Calu3 (cell line): ENCODE results near the gene PPP2R3B. TPM values are rescaled to one million over a fixed set of nuclear protein-coding genes. Genes with fewer than 3 reads are reported as not detected.

Source experiments
- BruUV-seq: library from RNA; stranded (reverse); fragments of 400-500 nt; replicated peaks from 2 replicates; lab custom pipeline; 2021; lab: Mats Ljungman, UMichigan
- CTCF ChIA-PET: fragments of 300-600 bp; sonication (Branson Sonifier 250); formaldehyde crosslinking; loops from one replicate; lab custom pipeline; 2022; ENCODE audit warnings: antibody characterized with exemption; lab: Charles Lee
- DNase-seq: peaks from one replicate; pipeline ENCODE4 v3.0.0; 2022
- H3K27ac Mint-ChIP-seq: one replicate; pipeline ENCODE4 v1.8.0; 2022; ENCODE audit warnings: mixed read lengths; ENCODE audit not compliant: unreplicated experiment
- H3K27me3 Mint-ChIP-seq: one replicate; pipeline ENCODE4 v1.8.0; 2022; ENCODE audit warnings: mixed read lengths; ENCODE audit not compliant: unreplicated experiment
- H3K36me3 Mint-ChIP-seq: one replicate; pipeline ENCODE4 v1.8.0; 2022; ENCODE audit warnings: mild to moderate bottlenecking, moderate library complexity, mixed read lengths; ENCODE audit not compliant: insufficient read depth, unreplicated experiment
- H3K4me1 Mint-ChIP-seq: one replicate; pipeline ENCODE4 v1.8.0; 2022; ENCODE audit warnings: mild to moderate bottlenecking, low read depth, mixed read lengths; ENCODE audit not compliant: unreplicated experiment
- H3K4me3 Mint-ChIP-seq: one replicate; pipeline ENCODE4 v1.8.0; 2022; ENCODE audit warnings: mild to moderate bottlenecking, low read depth, moderate library complexity, mixed read lengths; ENCODE audit not compliant: unreplicated experiment
- H3K9me3 Mint-ChIP-seq: one replicate; pipeline ENCODE4 v1.8.0; 2022; ENCODE audit warnings: low read depth, mixed read lengths; ENCODE audit not compliant: unreplicated experiment
- CTCF ChIP-seq: fragments of 200-600 bp; IDR thresholded peaks from one replicate; pipeline ENCODE4 v1.8.0; 2022; ENCODE audit warnings: antibody characterized with exemption; ENCODE audit not compliant: unreplicated experiment
- intact Hi-C: fragments of 100-400 bp; cut with micrococcal nuclease; formaldehyde crosslinking; loops from one replicate; pipeline ENCODE4 v1.10.0; 2022; ENCODE audit not compliant: unreplicated experiment
- total RNA-seq: library from RNA; stranded (reverse); gene quantifications from 2 replicates; pipeline ENCODE4 v1.2.3, GENCODE V29; 2022

Gene PPP2R3B
- total RNA-seq, 1 experiment from 2014 or later = 25.4 TPM

GRCh38 chrX:350534-351323 is 36.0 kb downstream of the PPP2R3B start:
- Mint-ChIP-seq H3K4me3 (no peak overlapping the region), H3K9me3 (peaks cover 3% of the 10 kb centered on the region), H3K27ac (no peak overlapping the region), H3K4me1 (no peaks in the 10 kb centered on the region), H3K27me3 (no peaks in the 10 kb centered on the region), H3K36me3 (peaks cover 9% of the 10 kb centered on the region)
- TF ChIP-seq CTCF = no peak
- no peak for DNase-seq
- CTCF ChIA-PET = no interaction called here
- intact Hi-C loops = no loop called here
- BruUV-seq = no TSS peak

GRCh38 chrX:350148-350533 is 36.6 kb downstream of the PPP2R3B start:
- Mint-ChIP-seq H3K4me1 (no peaks in the 10 kb centered on the region), H3K27me3 (no peaks in the 10 kb centered on the region), H3K27ac (no peak overlapping the region), H3K36me3 (peaks cover 6% of the 10 kb centered on the region), H3K9me3 (peaks cover 3% of the 10 kb centered on the region), H3K4me3 (no peak overlapping the region)
- CTCF ChIA-PET = no interaction called here
- TF ChIP-seq CTCF = no peak
- BruUV-seq = no TSS peak
- intact Hi-C loops = no loop called here
- DNase-seq = no peak

- Mint-ChIP-seq H3K4me3 (no peak overlapping the region), H3K36me3 (peaks cover 6% of the 10 kb centered on the region), H3K27me3 (no peaks in the 10 kb centered on the region), H3K9me3 (peaks cover 3% of the 10 kb centered on the region), H3K27ac (no peak overlapping the region), H3K4me1 (no peaks in the 10 kb centered on the region)
- intact Hi-C loops = no loop called here
- no peak for TF ChIP-seq CTCF
- no TSS peak for BruUV-seq
- no peak for DNase-seq
- CTCF ChIA-PET = no interaction called here
Measured at GRCh38 chrX:349702-350101, 37.0 kb downstream of the PPP2R3B start.

- H3K27me3 Mint-ChIP-seq = no peaks in the 10 kb centered on the region
- no peak for TF ChIP-seq CTCF
- H3K4me1 Mint-ChIP-seq = no peaks in the 10 kb centered on the region
- no peak overlapping the region for H3K27ac Mint-ChIP-seq
- intact Hi-C loops = no loop called here
- BruUV-seq = no TSS peak
- H3K9me3 Mint-ChIP-seq = peaks cover 3% of the 10 kb centered on the region
- peaks cover 6% of the 10 kb centered on the region for H3K36me3 Mint-ChIP-seq
- CTCF ChIA-PET = no interaction called here
- no peak for DNase-seq
- no peak overlapping the region for H3K4me3 Mint-ChIP-seq
Measured at GRCh38 chrX:349196-349595, 37.5 kb downstream of the PPP2R3B start.
